Endothelial cell of umbilical vein (primary cell): ENCODE results near the gene FAM181A. TPM values are rescaled to one million over a fixed set of nuclear protein-coding genes. Genes with fewer than 3 reads are reported as not detected.

ENCODE experiments used
- BruUV-seq: library from RNA; stranded (reverse); fragments of 400-500 nt; replicated peaks from 2 replicates; lab custom pipeline; 2021; lab: Mats Ljungman, UMichigan
- CTCF ChIA-PET: fragments of 300-600, 350-600 bp; sonication (Branson Sonifier 250); formaldehyde crosslinking; loops from one replicate; lab custom pipeline; 2021; ENCODE audit warnings: antibody characterized with exemption, inconsistent platforms; lab: Charles Lee
- POLR2A ChIA-PET: fragments of 300-600, 350-600 bp; sonication (Branson Sonifier 250); formaldehyde crosslinking; loops from one replicate; lab custom pipeline; 2021; ENCODE audit warnings: antibody characterized with exemption, inconsistent platforms; lab: Charles Lee
- DNase-seq: peaks from one replicate; pipeline ENCODE4 v3.0.0-alpha.2; 2011; ENCODE audit warnings: low read depth, low spot score
- FAIRE-seq: peaks from 2 replicates; lab custom pipeline; 2011; peaks lifted over from hg19 to GRCh38; lab: Jason Lieb, UNC
- H2AFZ ChIP-seq: 2 replicates; pipeline ENCODE4 v1.6.0; 2012; ENCODE audit warnings: low read depth, low read length, control low read depth, inconsistent platforms
- H3K27ac ChIP-seq: 2 replicates; pipeline ENCODE4 v1.5.1; 2011; ENCODE audit warnings: low read depth, mild to moderate bottlenecking, control low read depth, low read length, moderate library complexity; ENCODE audit not compliant: insufficient read depth
- H3K27me3 ChIP-seq, 2 experiments: 2 replicates each; pipeline versions ENCODE4 v1.6.0 to v1.6.1; 2011; ENCODE audit warnings: low read length in 2 of 2, mixed read lengths in 1 of 2; ENCODE audit not compliant: control insufficient read depth in 2 of 2, insufficient read depth in 2 of 2
- H3K36me3 ChIP-seq, 2 experiments: 2 replicates in 1 of 2; 3 replicates in 1 of 2; pipeline ENCODE4 v1.5.1; 2011; ENCODE audit warnings: low read length in 2 of 2, mild to moderate bottlenecking in 1 of 2, moderate library complexity in 1 of 2; ENCODE audit not compliant: control insufficient read depth in 2 of 2, insufficient read depth in 2 of 2; ENCODE audit errors: extremely low read depth in 1 of 2
- H3K4me1 ChIP-seq: 3 replicates; pipeline ENCODE4 v1.5.1; 2011; ENCODE audit warnings: mild to moderate bottlenecking, low read length; ENCODE audit not compliant: control insufficient read depth, insufficient read depth; ENCODE audit errors: extremely low read depth
- H3K4me2 ChIP-seq: 2 replicates; pipeline ENCODE4 v1.6.1; 2011; ENCODE audit warnings: low read length, control low read depth, mixed read lengths; ENCODE audit not compliant: insufficient read depth
- H3K4me3 ChIP-seq, 3 experiments: fragments of 200-600 bp in 1 of 3; sonication (generic), shearing (Covaris generic) in 1 of 3; replicated peaks in 1 of 3; 2 replicates each; pipeline ENCODE4 v1.5.1; 2011 to 2016; ENCODE audit warnings: control low read depth in 3 of 3, low read length in 3 of 3, mild to moderate bottlenecking in 2 of 3, inconsistent platforms in 1 of 3, low read depth in 1 of 3, moderate library complexity in 1 of 3; ENCODE audit not compliant: insufficient read depth in 1 of 3
- H3K79me2 ChIP-seq: 2 replicates; pipeline ENCODE4 v1.6.0; 2012; ENCODE audit warnings: low read length, inconsistent platforms; ENCODE audit not compliant: control insufficient read depth, insufficient read depth
- H3K9ac ChIP-seq: replicated peaks from 2 replicates; pipeline ENCODE3; 2011; ENCODE audit warnings: low read length, control low read depth; ENCODE audit not compliant: insufficient read depth; ENCODE audit errors: extremely low read depth
- H3K9me1 ChIP-seq: replicated peaks from 3 replicates; pipeline ENCODE4 v1.6.0; 2011; ENCODE audit warnings: mild to moderate bottlenecking, low read length; ENCODE audit not compliant: control insufficient read depth, insufficient read depth; ENCODE audit errors: extremely low read depth
- H3K9me3 ChIP-seq: replicated peaks from 2 replicates; pipeline ENCODE4 v1.5.1; 2012; ENCODE audit warnings: low read length, inconsistent platforms; ENCODE audit not compliant: control insufficient read depth, insufficient read depth
- H4K20me1 ChIP-seq: replicated peaks from 2 replicates; pipeline ENCODE3; 2011; ENCODE audit warnings: mild to moderate bottlenecking, low read length; ENCODE audit not compliant: control insufficient read depth, insufficient read depth; ENCODE audit errors: extremely low read depth
- EZH2 ChIP-seq: IDR thresholded peaks from 2 replicates; pipeline ENCODE4 v1.6.1; 2012; ENCODE audit warnings: borderline replicate concordance, low read depth, mild to moderate bottlenecking, moderate library complexity, low read length, inconsistent platforms; ENCODE audit not compliant: severe bottlenecking
- FOS ChIP-seq: IDR thresholded peaks from 2 replicates; pipeline ENCODE4 v1.6.1; 2011; ENCODE audit warnings: mild to moderate bottlenecking, low read length, moderate library complexity, borderline replicate concordance; ENCODE audit not compliant: insufficient read depth
- GATA2 ChIP-seq: IDR thresholded peaks from 2 replicates; pipeline ENCODE4 v1.7.0; 2011; ENCODE audit warnings: low read depth, mild to moderate bottlenecking, moderate library complexity, mixed read lengths, low read length; ENCODE audit not compliant: insufficient read length, insufficient read depth
- JUN ChIP-seq: IDR thresholded peaks from 2 replicates; pipeline ENCODE4 v1.6.1; 2011; ENCODE audit warnings: borderline replicate concordance, low read depth; ENCODE audit not compliant: insufficient read length, insufficient read depth
- MYC ChIP-seq: IDR thresholded peaks from one replicate; pipeline ENCODE4 v1.6.1; 2011; ENCODE audit warnings: mild to moderate bottlenecking, low read depth, low read length
- POLR2A ChIP-seq: IDR thresholded peaks from 2 replicates; pipeline ENCODE4 v1.6.1; 2012; ENCODE audit warnings: low read depth, mild to moderate bottlenecking, control low read depth, low read length
- POLR2AphosphoS5 ChIP-seq: IDR thresholded peaks from 2 replicates; pipeline ENCODE4 v1.6.1; 2012; ENCODE audit warnings: low read depth, mild to moderate bottlenecking, control low read depth, low read length, moderate library complexity; ENCODE audit not compliant: insufficient read depth
- dilution Hi-C: fragments of 300-500 bp; cut with MboI; formaldehyde crosslinking; loops from one replicate; pipeline ENCODE4 v1.15.0; 2019; ENCODE audit warnings: low sequenced_read_pairs; ENCODE audit not compliant: extremely low pct_ligation_motif_present
- intact Hi-C: fragments of 100-400 bp; cut with micrococcal nuclease; formaldehyde crosslinking; loops from one replicate; pipeline ENCODE4 v1.10.0; 2022
- polyA plus RNA-seq, 4 experiments: library from polyadenylated mRNA; depleted of rRNA in 3 of 4; stranded (reverse) in 3 of 4; unstranded in 1 of 4; fragments of >200 nt; gene quantifications; 2 replicates each; pipeline versions ENCODE4 v1.2.1 to v1.2.3, GENCODE V29; 2011 to 2012; ENCODE audit warnings: missing spikeins in 1 of 4
- total RNA-seq: library from RNA; stranded (reverse); gene quantifications from 2 replicates; pipeline ENCODE4 v1.2.3, GENCODE V29; 2021
- TF ChIP-seq, protein P1 (sequence below): IDR thresholded peaks from 2 replicates; pipeline ENCODE4 v1.6.1; 2011; ENCODE audit not compliant: insufficient read depth, insufficient read length
- TF ChIP-seq, protein P2 (sequence below), 2 donors: IDR thresholded peaks; 1 replicate in 1 of 2; 2 replicates in 1 of 2; pipeline ENCODE4 v1.5.1; 2011; ENCODE audit warnings: low read length in 2 of 2, mild to moderate bottlenecking in 2 of 2, moderate library complexity in 2 of 2, control low read depth in 1 of 2, inconsistent platforms in 1 of 2, low read depth in 1 of 2; ENCODE audit not compliant: insufficient read depth in 1 of 2; ENCODE audit errors: extremely low read depth in 1 of 2

FAM181A gene
- total and polyA plus RNA-seq, 2 donors (not counting 3 experiments of a cell fraction or from before 2014, with no cell fraction given), result not detected

DNA sequence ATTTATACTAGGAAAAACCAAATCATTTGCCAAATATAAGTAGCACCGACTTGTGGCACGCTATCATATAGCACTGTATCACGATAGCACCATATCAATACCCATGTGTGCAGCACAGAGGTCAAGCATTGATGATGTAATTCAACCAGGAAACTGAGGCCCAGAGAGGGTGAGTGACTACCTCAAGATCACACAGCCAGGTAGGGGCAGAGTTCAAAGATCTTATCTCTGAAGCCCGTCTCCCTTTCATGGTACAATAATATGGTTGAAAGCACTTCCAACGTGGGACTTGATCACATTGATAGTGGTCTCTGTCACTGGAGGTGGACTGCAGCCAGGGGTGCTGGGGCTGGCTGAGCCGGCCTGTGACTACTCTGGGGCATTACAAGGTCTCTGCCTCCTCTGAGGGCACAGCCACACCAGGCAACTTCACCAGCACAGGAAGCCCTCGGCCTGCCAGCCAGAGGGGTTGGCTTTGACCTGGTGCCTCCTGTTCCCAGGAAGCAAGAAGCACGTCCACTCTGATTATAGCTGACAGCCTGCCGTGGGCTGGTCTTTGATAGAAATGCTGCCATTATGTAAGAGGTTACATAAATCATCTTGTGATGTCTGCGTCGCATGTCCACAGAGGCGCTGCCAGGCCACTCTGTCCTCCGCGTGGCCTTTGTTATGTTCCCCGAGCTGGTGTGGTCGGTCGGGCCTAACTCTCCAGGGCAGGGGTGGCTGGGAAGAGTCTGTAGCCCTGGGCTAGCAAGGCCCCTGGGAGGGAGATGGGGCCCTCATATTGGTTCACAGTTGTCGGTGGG, 5.9 kb upstream of the FAM181A start:
- Histone ChIP-seq H3K9me3 (no peaks in the 10 kb centered on the region), H3K9me1 (no peaks in the 10 kb centered on the region), H4K20me1 (no peaks in the 10 kb centered on the region), H3K36me3 (no peaks in the 10 kb centered on the region), H3K4me1 (no peaks in the 10 kb centered on the region), H3K27me3 (no peaks in the 10 kb centered on the region), H3K4me2 (no peak overlapping the region), H3K9ac (no peak overlapping the region), H2AFZ (no peak overlapping the region), H3K4me3 (no peak overlapping the region), H3K27ac (no peak overlapping the region), H3K79me2 (no peaks in the 10 kb centered on the region)
- POLR2A ChIA-PET, result no interaction called here
- CTCF ChIA-PET, result no interaction called here
- DNase-seq (no peak), FAIRE-seq (no peak)
- dilution Hi-C loops (no loop called here), intact Hi-C loops (no loop called here)
- no peak for TF ChIP-seq FOS
- TF ChIP-seq JUN, result no peak
- no peak for TF ChIP-seq MYC
- no peak for TF ChIP-seq POLR2A
- TF ChIP-seq, protein P1, sequence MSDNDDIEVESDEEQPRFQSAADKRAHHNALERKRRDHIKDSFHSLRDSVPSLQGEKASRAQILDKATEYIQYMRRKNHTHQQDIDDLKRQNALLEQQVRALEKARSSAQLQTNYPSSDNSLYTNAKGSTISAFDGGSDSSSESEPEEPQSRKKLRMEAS, result no peak
- TF ChIP-seq, protein P2, sequence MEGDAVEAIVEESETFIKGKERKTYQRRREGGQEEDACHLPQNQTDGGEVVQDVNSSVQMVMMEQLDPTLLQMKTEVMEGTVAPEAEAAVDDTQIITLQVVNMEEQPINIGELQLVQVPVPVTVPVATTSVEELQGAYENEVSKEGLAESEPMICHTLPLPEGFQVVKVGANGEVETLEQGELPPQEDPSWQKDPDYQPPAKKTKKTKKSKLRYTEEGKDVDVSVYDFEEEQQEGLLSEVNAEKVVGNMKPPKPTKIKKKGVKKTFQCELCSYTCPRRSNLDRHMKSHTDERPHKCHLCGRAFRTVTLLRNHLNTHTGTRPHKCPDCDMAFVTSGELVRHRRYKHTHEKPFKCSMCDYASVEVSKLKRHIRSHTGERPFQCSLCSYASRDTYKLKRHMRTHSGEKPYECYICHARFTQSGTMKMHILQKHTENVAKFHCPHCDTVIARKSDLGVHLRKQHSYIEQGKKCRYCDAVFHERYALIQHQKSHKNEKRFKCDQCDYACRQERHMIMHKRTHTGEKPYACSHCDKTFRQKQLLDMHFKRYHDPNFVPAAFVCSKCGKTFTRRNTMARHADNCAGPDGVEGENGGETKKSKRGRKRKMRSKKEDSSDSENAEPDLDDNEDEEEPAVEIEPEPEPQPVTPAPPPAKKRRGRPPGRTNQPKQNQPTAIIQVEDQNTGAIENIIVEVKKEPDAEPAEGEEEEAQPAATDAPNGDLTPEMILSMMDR (IDR thresholded peaks at IDR 0.05; ENCODE audit: extremely low read depth in 1 of 2, insufficient read depth in 1 of 2, low read depth in 1 of 2, low read length in 2 of 2), result no peak
- no peak for TF ChIP-seq GATA2
- no peak for TF ChIP-seq EZH2
- TF ChIP-seq POLR2AphosphoS5, result no peak
- no TSS peak for BruUV-seq
